Measurements from ENCODE around the gene MYG1.
"Not testable (repeated sequence)": the region's sequence is repeated elsewhere in the genome, so short reads cannot be mapped to it uniquely, and the experiment has no call there.

MYG1 gene

DNA sequence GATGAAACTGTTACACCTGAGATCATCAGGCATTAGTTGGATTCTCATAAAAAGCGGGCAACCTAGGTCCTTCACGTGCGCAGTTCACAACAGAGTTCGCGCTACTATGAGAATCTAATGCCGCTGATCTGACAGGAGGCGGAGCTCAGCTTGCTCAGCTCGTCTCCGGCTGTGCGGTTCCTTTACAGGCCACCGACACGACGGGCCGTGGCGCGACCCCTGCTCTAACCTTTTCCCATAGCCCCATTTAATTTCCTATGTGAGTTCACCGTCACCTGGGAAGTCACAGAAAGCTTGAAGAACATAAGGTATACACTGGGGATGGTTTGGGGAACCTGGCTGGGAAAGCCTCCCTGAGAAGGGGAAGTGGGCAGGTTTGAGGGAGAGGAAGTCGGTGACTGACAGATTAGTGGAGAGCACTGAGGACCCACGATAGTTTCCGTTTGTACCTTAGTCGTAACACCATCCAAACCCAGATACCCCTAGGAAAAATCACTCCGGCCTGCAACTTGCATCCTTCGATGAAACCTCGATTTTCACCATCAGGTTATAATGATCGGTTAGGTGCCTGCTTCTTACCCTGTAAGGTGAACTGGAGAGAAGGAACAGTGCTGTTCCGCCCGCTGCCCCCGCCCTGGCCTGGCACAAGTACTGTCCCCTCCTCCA is 24.8 kb downstream of the MYG1 start:
- peak overlapping the region; percentile 90 for H3K27ac Mint-ChIP-seq (ENCODE audit: low read depth)
- H3K27me3 Mint-ChIP-seq, result no peaks in the 10 kb centered on the region
- ATAC-seq (replicated peaks; ENCODE audit: extremely low read depth, poor library complexity, severe bottlenecking), result peak; percentile 45
- peak overlapping the region; percentile 93 for H3K4me3 Mint-ChIP-seq
- peaks cover 15% of the 10 kb centered on the region for H3K36me3 Mint-ChIP-seq (ENCODE audit: insufficient read depth)
- peaks cover 39% of the 10 kb centered on the region for H3K4me1 Mint-ChIP-seq
- H3K9me3 Mint-ChIP-seq, result no peaks in the 10 kb centered on the region
- DNase-seq (ENCODE audit: low spot score in 2 of 2), result peak; percentile 33 to 39

DNA sequence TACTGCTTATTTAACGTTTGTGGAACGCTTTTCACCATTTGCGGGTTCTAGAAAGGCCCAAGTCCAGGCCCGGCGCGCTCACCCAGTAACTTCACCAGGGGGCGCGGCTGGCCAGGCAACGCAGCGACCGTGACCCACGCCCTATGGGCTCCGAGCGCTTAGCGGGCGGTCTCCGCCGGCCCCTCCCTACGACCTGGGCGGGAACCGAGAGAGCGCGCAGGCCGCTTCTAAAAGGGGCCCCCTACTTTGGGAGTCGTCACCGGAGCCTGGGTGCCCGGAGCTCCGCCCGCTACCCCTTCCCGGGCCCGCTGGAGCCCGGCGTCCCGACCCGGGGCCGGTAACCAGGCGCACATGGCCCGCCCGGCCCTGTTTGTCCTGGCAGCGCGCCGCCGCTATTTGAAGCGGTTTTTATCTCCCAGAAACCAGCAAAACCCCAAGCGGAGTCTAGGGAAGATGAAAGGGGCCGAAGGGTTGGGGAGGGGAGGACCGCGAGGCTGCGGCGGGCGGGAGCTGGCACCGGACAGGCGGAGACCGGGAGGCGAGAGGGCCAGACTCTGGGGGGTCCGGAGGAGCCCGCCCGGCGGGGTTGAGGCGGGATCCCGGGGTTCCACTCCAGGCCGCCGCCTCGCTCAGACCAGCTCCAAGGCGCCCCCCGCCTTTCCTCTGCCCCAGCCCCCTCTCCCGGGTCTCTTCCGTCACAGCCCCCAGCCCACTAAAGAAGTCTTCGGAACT is 25.4 kb downstream of the MYG1 start:
- no peaks in the 10 kb centered on the region for H3K9me3 Mint-ChIP-seq
- H3K4me1 Mint-ChIP-seq, result peaks cover 38% of the 10 kb centered on the region
- peak overlapping the region; percentile 90 for H3K27ac Mint-ChIP-seq (ENCODE audit: low read depth)
- peak; percentile 55 for ATAC-seq (replicated peaks; ENCODE audit: extremely low read depth, poor library complexity, severe bottlenecking)
- peak overlapping the region; percentile 93 for H3K4me3 Mint-ChIP-seq
- peak; percentile 63 to 67 for DNase-seq (ENCODE audit: low spot score in 2 of 2)
- H3K36me3 Mint-ChIP-seq (ENCODE audit: insufficient read depth), result peaks cover 13% of the 10 kb centered on the region
- no peaks in the 10 kb centered on the region for H3K27me3 Mint-ChIP-seq

DNA sequence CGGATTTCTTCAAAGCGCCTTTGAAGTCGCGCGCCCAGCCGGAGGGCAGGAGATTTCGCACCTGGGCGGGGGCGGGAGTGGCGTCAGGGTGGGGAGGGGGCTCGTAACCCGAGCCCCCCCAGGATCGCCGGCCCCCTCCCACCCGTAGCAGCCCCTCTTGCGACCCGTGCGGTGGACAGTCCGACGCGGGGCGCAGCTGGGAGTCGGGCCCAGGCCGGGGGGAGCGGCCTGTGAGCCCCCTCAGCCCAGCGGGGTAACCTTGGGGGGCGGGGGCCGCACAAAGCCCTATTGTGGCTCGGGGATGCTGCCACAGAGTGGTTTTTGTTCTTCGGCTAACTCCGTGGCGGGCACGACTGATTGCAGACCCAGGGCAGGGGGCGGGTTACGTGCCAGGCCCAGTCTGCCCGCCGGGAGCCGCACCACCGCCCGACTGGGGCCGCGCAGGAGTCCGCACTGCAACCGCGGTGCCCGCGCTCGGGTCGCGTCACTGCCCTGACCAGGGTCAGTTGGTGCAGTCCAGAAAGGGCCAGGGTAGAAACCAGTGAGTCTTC is 26.1 kb downstream of the MYG1 start:
- DNase-seq (ENCODE audit: low spot score in 2 of 2), result no peak
- Mint-ChIP-seq H3K27me3 (no peaks in the 10 kb centered on the region), H3K9me3 (no peaks in the 10 kb centered on the region), H3K4me3 (peak overlapping the region; percentile 93), H3K27ac (ENCODE audit: low read depth) (no peak overlapping the region), H3K36me3 (ENCODE audit: insufficient read depth) (peaks cover 13% of the 10 kb centered on the region), H3K4me1 (peaks cover 32% of the 10 kb centered on the region)
- ATAC-seq (replicated peaks; ENCODE audit: extremely low read depth, poor library complexity, severe bottlenecking), result no peak

DNA sequence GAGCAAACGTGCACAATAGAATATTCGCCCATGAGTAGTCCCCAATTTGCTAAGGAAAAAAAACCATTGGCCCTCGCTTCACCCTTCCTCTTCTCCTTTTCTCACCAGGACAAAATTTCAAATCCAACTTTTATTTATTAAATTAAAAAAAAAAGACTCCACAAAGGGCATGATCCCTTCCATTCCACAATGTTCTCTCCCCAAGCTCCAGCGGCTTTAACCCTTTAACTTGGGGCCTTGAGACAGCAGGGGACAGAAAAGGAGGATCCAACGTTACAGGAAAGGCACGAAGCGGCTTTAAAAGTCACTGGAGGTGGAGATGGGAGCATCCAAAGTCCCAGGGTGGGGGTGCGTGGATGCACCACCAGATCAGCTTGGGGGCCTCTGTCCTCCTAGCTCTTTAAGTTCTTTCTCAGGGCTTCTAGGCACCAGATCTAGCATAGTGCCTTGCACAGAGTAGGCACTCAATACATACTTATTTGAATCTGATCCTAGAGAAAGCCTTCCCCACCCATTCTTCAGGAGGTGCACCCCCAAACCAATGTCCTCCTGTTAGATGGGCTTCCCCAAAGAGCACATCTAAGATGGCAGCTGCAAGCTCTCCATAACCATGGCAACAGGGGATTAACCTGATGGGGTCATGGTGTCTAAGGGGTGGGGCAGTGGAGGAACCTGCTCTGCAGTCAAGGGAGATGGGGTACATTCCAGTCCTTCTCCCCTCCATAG is 27.1 kb downstream of the MYG1 start:
- no peak for ATAC-seq (replicated peaks; ENCODE audit: extremely low read depth, poor library complexity, severe bottlenecking)
- Mint-ChIP-seq H3K36me3 (ENCODE audit: insufficient read depth) (peaks cover 5% of the 10 kb centered on the region), H3K4me1 (peaks cover 21% of the 10 kb centered on the region), H3K4me3 (peak overlapping the region; percentile 66), H3K27ac (ENCODE audit: low read depth) (no peak overlapping the region), H3K27me3 (no peaks in the 10 kb centered on the region), H3K9me3 (no peaks in the 10 kb centered on the region)
- DNase-seq (ENCODE audit: low spot score in 2 of 2), result no peak

DNA sequence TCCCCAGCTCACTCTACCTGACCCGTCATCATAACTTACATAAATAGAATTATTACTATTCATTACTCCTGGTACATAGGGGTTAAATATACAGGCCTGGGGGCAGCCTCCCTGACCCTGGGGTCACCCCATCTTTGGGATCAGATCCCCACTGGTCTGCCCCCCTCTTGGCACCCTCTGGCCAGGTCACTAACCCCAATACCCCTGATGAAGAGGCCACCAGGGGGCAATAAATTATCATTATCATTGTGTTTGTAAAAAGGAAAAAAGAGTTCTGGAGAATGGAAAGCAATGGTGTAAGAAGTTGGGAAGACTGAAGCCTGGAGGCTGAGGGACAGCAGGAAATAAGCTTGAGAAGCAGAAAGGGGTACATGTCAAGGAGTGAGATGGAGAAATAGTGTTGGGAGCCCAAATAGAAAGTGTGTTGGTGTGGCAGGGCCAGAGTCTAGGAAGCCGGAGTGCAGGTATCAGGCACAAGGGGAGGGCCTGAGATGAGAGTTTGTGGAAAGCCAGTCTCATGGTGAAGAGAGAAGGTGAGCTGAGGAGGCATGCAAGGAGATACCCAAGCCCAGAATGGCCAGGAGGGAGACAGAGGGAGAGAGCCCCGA is 28.0 kb downstream of the MYG1 start:
- DNase-seq (ENCODE audit: low spot score in 2 of 2), result no peak
- no peaks in the 10 kb centered on the region for H3K27me3 Mint-ChIP-seq

DNA sequence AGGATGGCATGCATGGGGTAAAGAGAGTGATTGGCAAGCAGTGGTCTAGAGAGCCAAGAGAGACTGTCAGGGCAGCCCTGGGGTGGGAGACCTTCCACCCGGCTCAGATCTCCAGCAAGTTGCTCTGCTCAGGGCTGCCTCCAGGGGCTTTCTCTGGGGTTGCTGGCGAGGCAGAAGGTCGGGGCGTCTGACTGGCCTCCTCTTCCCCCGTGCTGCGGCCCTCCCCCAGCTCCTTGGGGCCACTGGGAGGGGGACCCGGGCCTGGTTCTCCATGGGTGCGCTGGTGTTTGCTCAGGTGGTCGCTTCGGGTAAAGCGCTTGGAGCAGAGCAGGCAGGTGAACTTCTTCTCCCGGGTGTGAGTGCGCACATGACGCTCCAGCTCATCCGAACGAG is 28.5 kb downstream of the MYG1 start:
- ATAC-seq (replicated peaks; ENCODE audit: extremely low read depth, poor library complexity, severe bottlenecking), result no peak
- no peak for DNase-seq (ENCODE audit: low spot score in 2 of 2)
- H3K4me3 Mint-ChIP-seq, result no peak overlapping the region

More for the DNA sequence above, 28.0 kb downstream of the MYG1 start:
- ATAC-seq (replicated peaks; ENCODE audit: extremely low read depth, poor library complexity, severe bottlenecking), result no peak
- Mint-ChIP-seq H3K9me3 (no peaks in the 10 kb centered on the region), H3K36me3 (ENCODE audit: insufficient read depth) (peaks cover 5% of the 10 kb centered on the region), H3K4me3 (no peak overlapping the region), H3K4me1 (peaks cover 19% of the 10 kb centered on the region), H3K27ac (ENCODE audit: low read depth) (no peak overlapping the region)

DNA sequence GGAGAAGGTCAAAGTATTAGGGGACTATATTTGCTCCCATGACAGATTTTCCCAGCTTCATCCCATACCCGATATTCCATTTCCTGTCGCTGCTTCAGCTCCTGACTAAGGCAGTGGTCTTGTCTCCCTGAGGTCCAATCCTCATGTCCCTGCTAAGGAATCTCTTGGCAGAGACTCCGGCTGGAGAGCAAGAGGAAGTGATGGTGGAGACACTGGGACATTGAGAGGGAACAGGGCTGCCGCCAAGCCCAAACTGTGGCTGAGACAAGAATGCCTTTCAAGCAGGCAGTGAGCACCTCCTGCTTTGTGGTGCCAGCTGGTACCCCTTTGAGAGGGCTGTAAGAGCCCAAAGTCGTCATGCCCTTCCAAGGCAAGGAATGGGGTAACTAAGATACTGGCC is 31.2 kb downstream of the MYG1 start:
- ATAC-seq (replicated peaks; ENCODE audit: extremely low read depth, poor library complexity, severe bottlenecking), result no peak
- H3K4me3 Mint-ChIP-seq, result no peak overlapping the region
- peaks cover 6% of the 10 kb centered on the region for H3K4me1 Mint-ChIP-seq
- H3K9me3 Mint-ChIP-seq, result no peaks in the 10 kb centered on the region
- peaks cover 4% of the 10 kb centered on the region for H3K27me3 Mint-ChIP-seq
- no peak for DNase-seq (ENCODE audit: low spot score in 2 of 2)
- H3K36me3 Mint-ChIP-seq (ENCODE audit: insufficient read depth), result no peaks in the 10 kb centered on the region
- H3K27ac Mint-ChIP-seq (ENCODE audit: low read depth), result no peak overlapping the region

More for the DNA sequence above, 28.5 kb downstream of the MYG1 start:
- H3K27me3 Mint-ChIP-seq, result no peaks in the 10 kb centered on the region
- no peaks in the 10 kb centered on the region for H3K9me3 Mint-ChIP-seq
- peaks cover 19% of the 10 kb centered on the region for H3K4me1 Mint-ChIP-seq
- H3K36me3 Mint-ChIP-seq (ENCODE audit: insufficient read depth), result peaks cover 5% of the 10 kb centered on the region
- H3K27ac Mint-ChIP-seq (ENCODE audit: low read depth), result no peak overlapping the region

DNA sequence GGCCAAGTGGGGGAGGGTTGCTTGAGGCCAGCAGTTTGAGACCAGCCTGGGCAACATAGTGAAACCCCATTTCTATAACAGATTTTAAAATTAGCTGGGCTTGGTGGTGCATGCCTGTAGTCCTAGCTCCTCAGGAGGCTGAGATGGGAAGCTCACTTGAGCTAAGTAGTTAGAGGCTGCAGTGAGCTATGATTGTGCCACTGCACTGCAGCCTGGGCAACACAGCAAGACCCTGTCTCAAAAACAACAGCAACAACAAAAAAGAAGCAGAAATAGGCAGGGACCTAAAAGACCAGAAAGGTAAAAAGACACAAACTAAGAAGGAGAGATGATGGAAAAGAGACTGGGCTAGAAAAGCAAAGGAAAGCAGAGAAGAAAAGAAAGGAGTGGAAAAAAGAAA is 32.8 kb downstream of the MYG1 start:
- not testable (repeated sequence) for H3K36me3 Mint-ChIP-seq (ENCODE audit: insufficient read depth); H3K4me1 Mint-ChIP-seq; H3K4me3 Mint-ChIP-seq; H3K27ac Mint-ChIP-seq (ENCODE audit: low read depth); ATAC-seq (replicated peaks; ENCODE audit: extremely low read depth, poor library complexity, severe bottlenecking); H3K9me3 Mint-ChIP-seq; DNase-seq (ENCODE audit: low spot score in 2 of 2)
- peaks cover 20% of the 10 kb centered on the region for H3K27me3 Mint-ChIP-seq

DNA sequence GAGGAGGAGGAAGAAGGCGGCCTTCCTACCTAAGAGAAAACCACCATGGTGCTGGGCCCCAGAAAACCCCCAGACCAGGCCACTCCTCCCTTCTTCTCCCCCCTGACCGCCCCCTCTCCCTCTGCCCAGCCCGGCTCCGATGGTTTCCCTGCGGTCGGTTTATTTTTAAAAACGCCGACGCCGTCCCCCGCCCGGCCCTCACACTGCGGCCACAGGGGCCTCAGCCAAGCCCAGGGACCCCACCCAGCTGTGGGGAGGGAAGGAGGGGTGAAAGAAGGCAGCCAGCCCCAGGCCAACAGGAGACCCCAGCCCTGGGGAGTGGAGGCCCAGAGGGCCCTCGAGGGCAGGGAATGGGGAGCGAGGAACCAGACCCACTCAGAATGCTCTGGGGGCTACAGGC is 33.2 kb downstream of the MYG1 start:
- H3K4me1 Mint-ChIP-seq, result peaks cover 4% of the 10 kb centered on the region
- no peak for ATAC-seq (replicated peaks; ENCODE audit: extremely low read depth, poor library complexity, severe bottlenecking)
- no peaks in the 10 kb centered on the region for H3K9me3 Mint-ChIP-seq
- H3K36me3 Mint-ChIP-seq (ENCODE audit: insufficient read depth), result no peaks in the 10 kb centered on the region
- H3K27me3 Mint-ChIP-seq, result peaks cover 24% of the 10 kb centered on the region
- DNase-seq (ENCODE audit: low spot score in 2 of 2), result no peak
- H3K27ac Mint-ChIP-seq (ENCODE audit: low read depth), result no peak overlapping the region
- no peak overlapping the region for H3K4me3 Mint-ChIP-seq

DNA sequence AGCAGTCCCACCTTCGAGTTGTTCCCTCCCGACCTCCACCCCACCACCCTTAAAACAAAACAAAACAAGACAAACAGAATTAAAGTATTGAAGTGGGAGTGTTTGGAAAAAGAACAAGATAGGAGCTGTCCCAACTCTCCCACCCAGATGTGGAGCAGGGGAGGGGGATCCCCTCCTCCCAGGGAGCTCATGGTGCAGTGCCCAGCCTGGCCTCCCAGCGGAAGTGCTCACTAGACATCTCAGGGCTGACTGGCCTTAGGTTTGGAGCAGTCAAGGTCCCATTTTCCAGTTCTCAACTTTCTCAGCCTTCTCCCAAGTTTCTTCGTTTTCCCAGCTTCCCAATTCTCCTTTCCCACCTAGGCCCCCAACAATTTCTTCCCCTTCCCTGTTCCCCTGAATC is 33.8 kb downstream of the MYG1 start:
- peaks cover 29% of the 10 kb centered on the region for H3K27me3 Mint-ChIP-seq
- DNase-seq (ENCODE audit: low spot score in 2 of 2) (no peak), ATAC-seq (replicated peaks; ENCODE audit: extremely low read depth, poor library complexity, severe bottlenecking) (no peak)
- no peak overlapping the region for H3K27ac Mint-ChIP-seq (ENCODE audit: low read depth)
- peaks cover 1% of the 10 kb centered on the region for H3K36me3 Mint-ChIP-seq (ENCODE audit: insufficient read depth)
- H3K4me1 Mint-ChIP-seq, result peaks cover 9% of the 10 kb centered on the region
- no peak overlapping the region for H3K4me3 Mint-ChIP-seq
- H3K9me3 Mint-ChIP-seq, result no peaks in the 10 kb centered on the region

DNA sequence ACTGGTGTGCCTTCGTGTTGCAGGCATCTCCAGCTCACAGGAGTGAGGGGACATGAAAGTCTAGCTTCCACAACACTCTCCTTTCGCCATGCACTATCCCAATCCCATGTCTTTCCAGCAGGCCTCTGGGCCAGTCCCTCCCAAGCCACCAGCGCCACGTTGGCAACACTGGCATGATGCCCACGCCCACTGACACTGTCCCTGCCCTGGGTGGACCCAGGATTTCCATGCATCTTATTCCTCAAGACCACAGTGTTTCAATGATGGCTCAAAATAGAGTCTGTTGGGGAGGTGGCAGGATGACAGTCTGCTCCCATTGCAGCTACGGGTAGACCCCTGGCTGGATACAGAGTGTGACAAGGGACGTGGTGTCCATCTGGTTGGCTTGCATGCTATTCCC is 34.4 kb downstream of the MYG1 start:
- DNase-seq (ENCODE audit: low spot score in 2 of 2) (no peak), ATAC-seq (replicated peaks; ENCODE audit: extremely low read depth, poor library complexity, severe bottlenecking) (no peak)
- H3K4me1 Mint-ChIP-seq, result peaks cover 12% of the 10 kb centered on the region
- H3K9me3 Mint-ChIP-seq, result no peaks in the 10 kb centered on the region
- H3K27me3 Mint-ChIP-seq, result peaks cover 34% of the 10 kb centered on the region
- H3K4me3 Mint-ChIP-seq, result no peak overlapping the region
- peaks cover 2% of the 10 kb centered on the region for H3K36me3 Mint-ChIP-seq (ENCODE audit: insufficient read depth)
- H3K27ac Mint-ChIP-seq (ENCODE audit: low read depth), result no peak overlapping the region

DNA sequence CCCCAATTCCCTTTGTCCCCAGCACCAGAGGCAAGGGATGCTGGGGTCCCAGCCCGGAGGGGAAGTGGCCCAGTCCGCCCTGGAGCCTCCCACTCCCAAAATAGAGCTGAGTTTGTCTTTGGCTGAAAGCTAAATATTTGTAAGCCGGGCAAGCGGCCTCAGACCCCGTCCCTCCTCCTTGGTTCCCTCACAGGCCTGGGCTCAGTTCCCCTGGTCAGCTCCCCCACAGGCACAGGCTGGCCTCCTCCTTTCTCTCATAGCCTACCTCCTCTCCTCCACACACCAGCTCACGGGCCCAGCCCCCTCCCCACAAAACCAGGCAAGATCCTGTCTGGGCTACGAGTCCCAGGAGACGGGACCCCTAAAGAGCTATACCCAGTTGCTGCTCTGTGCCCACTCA is 35.3 kb downstream of the MYG1 start:
- peaks cover 34% of the 10 kb centered on the region for H3K27me3 Mint-ChIP-seq

More for the DNA sequence above, 35.3 kb downstream of the MYG1 start:
- Mint-ChIP-seq H3K4me3 (no peak overlapping the region), H3K27ac (ENCODE audit: low read depth) (no peak overlapping the region), H3K36me3 (ENCODE audit: insufficient read depth) (peaks cover 2% of the 10 kb centered on the region), H3K4me1 (peaks cover 12% of the 10 kb centered on the region), H3K9me3 (no peaks in the 10 kb centered on the region)
- ATAC-seq (replicated peaks; ENCODE audit: extremely low read depth, poor library complexity, severe bottlenecking) (no peak), DNase-seq (ENCODE audit: low spot score in 2 of 2) (no peak)
